Suprapubic skin (tissue), 4 donors: Measurements from ENCODE around the gene CNP. TPM values are rescaled to one million over a fixed set of nuclear protein-coding genes. Genes with fewer than 3 reads are reported as not detected.
A peak's percentile ranks its signal among the peaks of the same experiment; 100 is the strongest.

ENCODE experiments used
- DNase-seq, 2 donors: peaks; one replicate each; pipeline ENCODE4 v3.0.0-alpha.2; 2019; ENCODE audit warnings: low spot score in 2 of 2
- H3K27ac ChIP-seq: fragments of 200-600 bp; sonication (generic); one replicate; pipeline ENCODE4 v1.5.1; 2019
- H3K27me3 ChIP-seq: fragments of 200-600 bp; sonication (generic); one replicate; pipeline ENCODE4 v1.5.1; 2019
- H3K36me3 ChIP-seq: fragments of 200-600 bp; sonication (generic); one replicate; pipeline ENCODE4 v1.5.1; 2019
- H3K4me1 ChIP-seq: fragments of 200-600 bp; sonication (generic); one replicate; pipeline ENCODE4 v1.5.1; 2019
- H3K4me3 ChIP-seq: fragments of 200-600 bp; sonication (generic); one replicate; pipeline ENCODE4 v1.5.1; 2019; ENCODE audit warnings: mild to moderate bottlenecking
- H3K9me3 ChIP-seq: fragments of 200-600 bp; sonication (generic); one replicate; pipeline ENCODE4 v1.5.1; 2019
- EP300 ChIP-seq: sonication (generic); formaldehyde crosslinking; IDR thresholded peaks from one replicate; pipeline ENCODE4 v1.6.1; 2017; ENCODE audit warnings: antibody characterized with exemption
- POLR2A ChIP-seq, 2 donors: fragments of 450-650 bp; IDR thresholded peaks; one replicate each; pipeline ENCODE4 v1.6.1; 2017; ENCODE audit warnings: antibody characterized with exemption in 2 of 2, mild to moderate bottlenecking in 2 of 2, moderate library complexity in 2 of 2
- POLR2AphosphoS5 ChIP-seq, 3 donors: sonication (generic); formaldehyde crosslinking; IDR thresholded peaks; one replicate each; pipeline ENCODE4 v1.6.1; 2017; ENCODE audit warnings: antibody characterized with exemption in 3 of 3
- WGBS: methylation state at CpG from one replicate; pipeline ENCODE4 v1.1.5; 2018; 5-methylcytosine and 5-hydroxymethylcytosine counted together
- total RNA-seq, 4 donors: library from RNA; depleted of rRNA; stranded (reverse); fragments of >200 nt; gene quantifications; one replicate each; pipeline ENCODE4 v1.1.0, GENCODE V29; 2016
- TF ChIP-seq, protein P1 (sequence below), 2 donors: fragments of 200-600 bp in 1 of 2; fragments of 450-650 bp in 1 of 2; sonication (generic) in 1 of 2; IDR thresholded peaks; one replicate each; pipeline ENCODE4 v1.5.1; 2016 to 2019; ENCODE audit warnings: antibody characterized with exemption in 2 of 2, mild to moderate bottlenecking in 1 of 2, moderate library complexity in 1 of 2

CNP gene
- total RNA-seq, 4 donors from 2014 or later: 44.3 to 55.1 (median 47.3) TPM

DNA sequence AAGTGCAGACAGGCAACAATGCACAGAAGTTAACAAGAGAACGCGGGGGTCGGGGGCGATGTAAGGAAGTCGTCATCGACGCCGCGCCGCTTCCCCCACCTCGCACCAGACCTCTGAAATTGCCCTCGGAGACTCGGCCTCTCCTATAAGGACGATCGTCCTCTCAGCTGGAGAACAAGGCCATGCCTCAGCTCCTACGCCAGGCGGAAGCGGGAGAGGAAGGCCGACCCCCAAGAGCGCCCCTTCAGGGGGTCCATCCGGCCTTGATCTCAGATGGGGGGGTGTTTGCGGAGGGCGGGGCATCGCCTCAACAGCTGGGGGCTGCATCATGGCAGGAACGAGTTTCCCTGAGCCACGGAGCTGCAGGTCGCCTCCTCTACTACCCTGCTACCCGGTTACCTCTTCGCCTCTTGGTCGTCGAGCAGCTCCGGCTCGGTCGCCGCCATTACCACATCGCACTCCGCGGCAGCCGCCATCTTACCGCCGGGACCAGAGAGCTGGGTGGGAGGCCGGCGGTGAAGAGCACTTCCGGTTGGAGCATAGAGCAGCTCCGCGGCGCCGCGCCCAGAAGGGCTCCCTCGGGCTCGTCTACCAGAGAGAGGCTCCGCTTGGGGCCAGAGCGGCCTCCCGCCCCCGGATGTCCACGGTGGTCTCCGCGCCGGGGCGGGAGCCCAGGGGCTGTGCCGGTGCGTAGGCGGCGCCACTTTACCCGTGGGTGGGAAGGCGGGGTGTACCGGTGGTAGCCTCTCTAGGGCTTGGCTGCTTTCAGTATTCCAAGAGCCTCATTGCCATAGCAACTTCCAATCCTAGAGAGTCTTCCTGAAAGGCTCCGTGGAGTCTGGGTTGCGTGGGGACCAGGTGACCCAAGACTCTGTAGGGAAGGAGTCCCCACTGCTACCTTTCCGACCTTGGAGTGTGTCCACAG lies 50.6 kb downstream of the CNP start, which contains the start of gene DNAJC7:
Gene DNAJC7, minus strand, starts transcription at position 499 of the 925 bp plus-strand sequence. Its CDS starts 23 bp downstream, at position 476.
- H3K27me3 ChIP-seq: no peaks in the 10 kb centered on the region
- WGBS: under 1% methylated on average over 37 of the region's 70 CpGs
- H3K36me3 ChIP-seq: peaks cover 2% of the 10 kb centered on the region
- peak within 1 kb of the TSS; percentile 69 for H3K4me3 ChIP-seq
- H3K27ac ChIP-seq: peak within 1 kb of the TSS; percentile 85
- no peaks in the 10 kb centered on the region for H3K9me3 ChIP-seq
- TF ChIP-seq POLR2A (IDR thresholded peaks at IDR 0.05) (peak in 1 of 2 donors; percentile 59), POLR2AphosphoS5 (IDR thresholded peaks at IDR 0.05) (peak in 2 of 3 donors; percentile 63 to 65), EP300 (no peak)
- TF ChIP-seq, protein P1, sequence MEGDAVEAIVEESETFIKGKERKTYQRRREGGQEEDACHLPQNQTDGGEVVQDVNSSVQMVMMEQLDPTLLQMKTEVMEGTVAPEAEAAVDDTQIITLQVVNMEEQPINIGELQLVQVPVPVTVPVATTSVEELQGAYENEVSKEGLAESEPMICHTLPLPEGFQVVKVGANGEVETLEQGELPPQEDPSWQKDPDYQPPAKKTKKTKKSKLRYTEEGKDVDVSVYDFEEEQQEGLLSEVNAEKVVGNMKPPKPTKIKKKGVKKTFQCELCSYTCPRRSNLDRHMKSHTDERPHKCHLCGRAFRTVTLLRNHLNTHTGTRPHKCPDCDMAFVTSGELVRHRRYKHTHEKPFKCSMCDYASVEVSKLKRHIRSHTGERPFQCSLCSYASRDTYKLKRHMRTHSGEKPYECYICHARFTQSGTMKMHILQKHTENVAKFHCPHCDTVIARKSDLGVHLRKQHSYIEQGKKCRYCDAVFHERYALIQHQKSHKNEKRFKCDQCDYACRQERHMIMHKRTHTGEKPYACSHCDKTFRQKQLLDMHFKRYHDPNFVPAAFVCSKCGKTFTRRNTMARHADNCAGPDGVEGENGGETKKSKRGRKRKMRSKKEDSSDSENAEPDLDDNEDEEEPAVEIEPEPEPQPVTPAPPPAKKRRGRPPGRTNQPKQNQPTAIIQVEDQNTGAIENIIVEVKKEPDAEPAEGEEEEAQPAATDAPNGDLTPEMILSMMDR (IDR thresholded peaks at IDR 0.05): no peak
- peak; percentile 95 to 96 for DNase-seq
- H3K4me1 ChIP-seq: peaks cover 68% of the 10 kb centered on the region

DNA sequence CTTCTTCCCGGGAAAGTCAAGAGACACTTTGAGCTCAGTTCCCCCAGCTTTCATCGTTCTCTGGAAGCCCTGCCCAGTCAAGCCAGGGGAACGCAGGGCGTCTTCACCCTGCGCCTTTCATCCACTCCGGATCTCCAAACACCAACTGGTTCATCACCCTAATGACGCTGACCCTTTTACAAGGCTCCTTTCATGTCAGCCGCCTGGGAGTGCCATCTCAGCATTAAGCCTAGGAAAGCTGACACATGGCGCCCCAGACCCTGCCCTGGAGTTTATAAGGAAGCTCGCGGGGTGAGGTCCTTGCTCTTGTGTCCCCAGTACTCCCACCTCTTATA lies 51.2 kb downstream of the CNP start:
- no peaks in the 10 kb centered on the region for H3K27me3 ChIP-seq
- H3K36me3 ChIP-seq: peaks cover 8% of the 10 kb centered on the region
- H3K4me1 ChIP-seq: peaks cover 65% of the 10 kb centered on the region
- 5% methylated on average over 11 of the region's 11 CpGs for WGBS
- TF ChIP-seq, protein P1 (IDR thresholded peaks at IDR 0.05): no peak
- no peak for TF ChIP-seq POLR2AphosphoS5 (IDR thresholded peaks at IDR 0.05)
- no peak for TF ChIP-seq POLR2A (IDR thresholded peaks at IDR 0.05)
- TF ChIP-seq EP300: no peak
- peak overlapping the region; percentile 85 for H3K27ac ChIP-seq
- H3K4me3 ChIP-seq: peak overlapping the region; percentile 69
- H3K9me3 ChIP-seq: no peaks in the 10 kb centered on the region
- DNase-seq: no peak

- Histone ChIP-seq H3K27ac (peak overlapping the region; percentile 85), H3K4me1 (peaks cover 59% of the 10 kb centered on the region)
- 51% methylated on average over 3 of the region's 3 CpGs for WGBS
Measured at GRCh38 chr17:42018339-42018738, 51.7 kb downstream of the CNP start.

DNA sequence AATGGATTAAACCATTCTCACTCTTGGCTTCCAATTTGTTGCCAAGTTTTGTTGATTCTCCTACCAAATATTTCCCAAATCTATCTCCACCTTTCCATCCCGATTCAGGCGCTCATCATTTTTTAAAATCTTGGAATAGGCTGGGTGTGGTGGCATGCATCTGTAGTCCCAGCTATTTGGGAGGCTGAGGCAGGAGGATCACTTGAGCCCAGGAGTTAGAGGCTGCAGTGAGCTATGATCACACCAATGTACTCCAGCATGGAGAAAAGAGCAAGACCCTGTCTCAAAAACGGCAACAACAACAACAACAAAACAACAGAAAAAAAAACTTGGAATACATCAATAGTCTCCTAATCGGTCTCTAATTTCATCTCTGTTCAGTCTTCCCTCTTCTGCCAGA lies 52.4 kb downstream of the CNP start:
- no peak for DNase-seq
- TF ChIP-seq POLR2AphosphoS5 (IDR thresholded peaks at IDR 0.05) (no peak), POLR2A (IDR thresholded peaks at IDR 0.05) (no peak), EP300 (no peak)
- TF ChIP-seq, protein P1 (IDR thresholded peaks at IDR 0.05): no peak
- 93% methylated on average over 4 of the region's 4 CpGs for WGBS
- Histone ChIP-seq H3K4me3 (no peak overlapping the region), H3K27ac (no peak overlapping the region), H3K27me3 (no peaks in the 10 kb centered on the region), H3K4me1 (peaks cover 55% of the 10 kb centered on the region), H3K36me3 (peaks cover 20% of the 10 kb centered on the region), H3K9me3 (no peaks in the 10 kb centered on the region)

More at GRCh38 chr17:42018339-42018738, 51.7 kb downstream of the CNP start:
- TF ChIP-seq, protein P1 (IDR thresholded peaks at IDR 0.05): no peak
- no peak for TF ChIP-seq POLR2AphosphoS5 (IDR thresholded peaks at IDR 0.05)
- no peak for TF ChIP-seq POLR2A (IDR thresholded peaks at IDR 0.05)
- no peak for TF ChIP-seq EP300
- H3K27me3 ChIP-seq: no peaks in the 10 kb centered on the region
- H3K9me3 ChIP-seq: no peaks in the 10 kb centered on the region
- peak overlapping the region; percentile 69 for H3K4me3 ChIP-seq
- DNase-seq: no peak
- H3K36me3 ChIP-seq: peaks cover 13% of the 10 kb centered on the region
